Cardiac fibroblast (primary cell): ENCODE data around the gene NOS1AP.

Experiments used
- DNase-seq, 2 donors: peaks; one replicate each; pipeline versions ENCODE4 v3.0.0 to v3.0.0-alpha.2; 2010; ENCODE audit warnings: low read depth in 2 of 2
- H3K4me3 ChIP-seq, 2 donors: replicated peaks in 1 of 2; 1 replicate in 1 of 2; 2 replicates in 1 of 2; pipeline ENCODE4 v1.5.1; 2011; ENCODE audit warnings: low read depth in 2 of 2, low read length in 2 of 2, mild to moderate bottlenecking in 2 of 2, moderate library complexity in 1 of 2
- TF ChIP-seq, protein P1 (sequence below): IDR thresholded peaks from one replicate; pipeline ENCODE4 v1.5.1; 2011; ENCODE audit warnings: low read depth, mild to moderate bottlenecking, low read length, inconsistent platforms

The NOS1AP gene

DNA sequence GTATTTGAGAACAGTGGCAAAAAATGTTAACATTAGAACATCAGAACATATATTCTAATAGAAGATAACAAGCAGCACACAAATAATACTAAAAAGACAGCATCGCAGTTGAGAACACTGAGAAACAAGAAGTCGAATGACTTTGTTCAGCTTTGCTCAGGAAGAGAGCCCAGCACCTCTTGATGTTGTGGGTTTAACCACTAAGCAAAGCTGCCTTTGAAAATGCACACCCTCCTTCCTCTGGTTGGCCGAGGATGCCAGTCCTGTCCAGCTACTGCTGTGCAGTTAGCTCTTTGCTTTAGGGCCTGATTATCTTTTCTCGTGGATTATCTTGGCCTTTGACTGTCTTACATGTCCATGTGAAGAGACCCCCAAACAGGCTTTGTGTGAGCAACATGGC is 246.7 kb downstream of the NOS1AP start:
- no peak overlapping the region for H3K4me3 ChIP-seq
- TF ChIP-seq, protein P1, sequence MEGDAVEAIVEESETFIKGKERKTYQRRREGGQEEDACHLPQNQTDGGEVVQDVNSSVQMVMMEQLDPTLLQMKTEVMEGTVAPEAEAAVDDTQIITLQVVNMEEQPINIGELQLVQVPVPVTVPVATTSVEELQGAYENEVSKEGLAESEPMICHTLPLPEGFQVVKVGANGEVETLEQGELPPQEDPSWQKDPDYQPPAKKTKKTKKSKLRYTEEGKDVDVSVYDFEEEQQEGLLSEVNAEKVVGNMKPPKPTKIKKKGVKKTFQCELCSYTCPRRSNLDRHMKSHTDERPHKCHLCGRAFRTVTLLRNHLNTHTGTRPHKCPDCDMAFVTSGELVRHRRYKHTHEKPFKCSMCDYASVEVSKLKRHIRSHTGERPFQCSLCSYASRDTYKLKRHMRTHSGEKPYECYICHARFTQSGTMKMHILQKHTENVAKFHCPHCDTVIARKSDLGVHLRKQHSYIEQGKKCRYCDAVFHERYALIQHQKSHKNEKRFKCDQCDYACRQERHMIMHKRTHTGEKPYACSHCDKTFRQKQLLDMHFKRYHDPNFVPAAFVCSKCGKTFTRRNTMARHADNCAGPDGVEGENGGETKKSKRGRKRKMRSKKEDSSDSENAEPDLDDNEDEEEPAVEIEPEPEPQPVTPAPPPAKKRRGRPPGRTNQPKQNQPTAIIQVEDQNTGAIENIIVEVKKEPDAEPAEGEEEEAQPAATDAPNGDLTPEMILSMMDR = no peak
- no peak for DNase-seq

DNA sequence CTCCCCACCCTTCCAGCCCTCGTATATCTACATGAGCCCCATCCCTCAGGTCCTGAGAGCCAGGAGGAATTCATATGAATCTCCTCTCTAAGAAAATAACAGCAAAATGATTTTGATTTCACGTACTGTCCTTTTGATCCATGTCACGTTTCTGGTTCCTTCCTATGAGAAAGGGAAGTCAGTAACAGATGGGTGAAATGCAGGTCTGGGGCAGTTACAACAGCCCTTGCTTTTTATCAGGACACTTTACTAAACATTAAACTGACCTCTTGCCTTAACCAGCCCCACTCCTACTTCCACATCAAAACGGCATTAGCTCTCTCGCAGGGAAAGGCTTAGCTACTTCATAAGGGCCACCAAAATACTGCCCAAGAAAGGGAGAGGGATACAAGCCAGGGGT is 248.1 kb downstream of the NOS1AP start:
- DNase-seq = no peak
- H3K4me3 ChIP-seq = no peak overlapping the region
- TF ChIP-seq, protein P1 = no peak

DNA sequence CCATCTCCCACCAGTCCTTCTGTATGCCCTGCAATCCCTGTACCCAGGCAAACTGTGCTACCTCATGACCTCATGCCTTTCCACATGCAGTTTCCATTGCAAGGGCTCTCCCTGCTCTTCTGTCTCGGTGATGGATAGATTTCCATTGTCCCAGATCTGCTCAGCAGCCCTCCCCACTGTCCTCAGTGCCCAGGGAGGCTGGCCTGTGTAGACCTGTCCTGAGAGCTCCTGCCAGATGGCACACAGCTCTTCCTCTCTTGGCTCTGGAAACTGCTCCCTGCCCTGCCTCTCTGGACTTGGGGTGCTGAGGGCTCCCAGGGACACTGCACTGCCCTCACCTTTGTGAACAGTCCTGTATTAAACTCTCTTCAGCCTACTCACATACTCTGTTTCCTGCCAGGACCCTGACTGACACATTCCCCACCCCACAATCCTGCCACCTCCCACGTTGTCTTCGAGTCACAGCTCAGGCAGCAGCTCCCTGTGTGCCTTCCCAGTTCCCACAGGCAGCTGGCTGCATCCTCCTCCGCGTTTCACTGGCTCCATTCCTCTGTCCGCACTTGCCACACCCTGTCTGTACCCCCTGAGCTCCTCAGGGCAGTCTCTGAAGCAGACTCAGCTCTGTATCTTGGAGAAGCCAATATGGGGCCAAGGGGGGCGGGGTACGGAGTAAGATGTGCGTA is 250.1 kb downstream of the NOS1AP start:
- DNase-seq = peak; percentile 41 to 45
- no peak overlapping the region for H3K4me3 ChIP-seq
- TF ChIP-seq, protein P1 = no peak

DNA sequence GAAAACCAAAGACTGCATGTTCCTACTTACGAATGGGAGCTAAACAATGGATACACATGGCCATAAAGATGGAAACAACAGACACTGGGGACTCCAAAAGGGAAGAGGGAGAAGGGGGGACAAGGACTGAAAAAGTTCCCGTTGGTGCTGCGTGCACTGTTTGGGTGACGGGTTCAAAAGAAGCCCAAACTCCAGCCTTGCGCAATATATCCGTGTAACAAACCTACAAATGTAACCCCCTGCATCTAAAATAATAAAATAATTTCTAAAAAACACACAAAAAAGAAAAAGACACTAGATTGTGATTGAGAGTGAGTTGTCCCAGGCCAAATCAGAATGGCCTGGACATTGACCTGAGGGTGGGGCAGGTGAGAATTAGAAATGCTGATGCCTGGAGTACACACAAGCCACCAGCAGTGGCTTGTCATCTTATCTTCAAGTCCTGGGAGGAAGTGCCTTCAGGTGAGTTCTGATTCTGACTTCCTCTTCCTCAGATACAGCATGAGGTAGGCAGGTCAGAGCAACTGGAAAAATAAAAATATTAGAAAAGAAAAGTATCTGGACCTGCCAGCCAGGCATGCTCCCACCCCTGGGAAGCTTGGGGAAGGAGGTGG is 252.4 kb downstream of the NOS1AP start:
- no peak overlapping the region for H3K4me3 ChIP-seq
- DNase-seq = no peak
- TF ChIP-seq, protein P1 = no peak

DNA sequence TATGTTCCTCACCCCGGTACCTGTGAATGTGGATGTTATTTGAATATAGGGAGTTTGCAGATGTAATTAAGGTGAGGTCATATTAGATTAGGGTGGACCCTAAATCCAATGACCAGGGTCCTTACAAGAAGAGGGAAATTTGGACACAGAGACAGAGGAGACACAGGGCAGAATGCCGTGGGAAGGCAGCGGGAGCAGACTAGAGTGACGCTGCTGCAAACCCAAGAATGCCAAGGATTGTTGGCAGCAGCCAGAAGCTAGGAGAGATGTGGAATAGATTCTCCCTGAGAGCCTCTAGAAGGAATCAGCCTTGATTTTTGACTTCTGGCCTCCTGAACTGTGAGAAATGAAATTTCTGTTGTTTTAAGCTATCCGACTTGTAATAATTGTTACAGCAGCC is 253.5 kb downstream of the NOS1AP start:
- no peak for DNase-seq
- no peak overlapping the region for H3K4me3 ChIP-seq
- TF ChIP-seq, protein P1 = no peak

DNA sequence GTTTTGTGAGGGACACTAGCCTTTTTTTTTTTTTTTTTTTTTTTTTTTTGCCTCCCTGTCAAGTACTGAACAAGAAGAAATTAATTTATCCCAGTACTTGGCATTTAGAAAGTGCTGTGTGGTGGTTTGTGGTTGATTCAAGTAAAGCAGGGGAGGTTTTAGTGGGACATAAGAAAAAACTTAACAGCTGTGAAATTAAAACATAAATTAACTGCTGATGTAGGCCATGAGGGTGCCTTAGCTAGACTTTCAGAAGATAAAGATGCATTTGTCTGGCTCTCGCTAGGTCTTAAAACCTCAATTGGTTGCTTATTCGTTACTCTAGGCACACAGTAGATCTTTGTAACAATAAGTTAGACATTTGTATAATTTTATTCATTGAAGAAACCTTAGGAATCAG is 254.9 kb downstream of the NOS1AP start:
- TF ChIP-seq, protein P1 = no peak
- no peak for DNase-seq
- H3K4me3 ChIP-seq = no peak overlapping the region
